ENCODE data around the gene MEOX1. TPM values are rescaled to one million over a fixed set of nuclear protein-coding genes. Genes with fewer than 3 reads are reported as not detected.

The MEOX1 gene
- total and polyA plus RNA-seq, 2 experiments from 2014 or later: not detected

GRCh38 chr17:43620581-43620980, 41.1 kb downstream of the MEOX1 start:
- in situ Hi-C loops (cut with MboI): no loop called here
- Histone ChIP-seq H3K36me3 (ENCODE audit: low read depth) (no peaks in the 10 kb centered on the region), H3K4me1 (ENCODE audit: insufficient read depth) (no peaks in the 10 kb centered on the region), H3K9ac (no peak overlapping the region), H3K27me3 (replicated peaks; ENCODE audit: insufficient read depth) (0 out of 2 replicates have a peak, but pooled peaks cover 7% of the 10 kb centered on the region), H3F3A (ENCODE audit: insufficient read depth) (no peaks in the 10 kb centered on the region), H4K20me1 (ENCODE audit: insufficient read depth) (no peaks in the 10 kb centered on the region), H2AFZ (no peak overlapping the region), H3K9me3 (ENCODE audit: low read depth) (no peaks in the 10 kb centered on the region), H3K4me2 (ENCODE audit: unreplicated experiment) (no peak overlapping the region), H3K79me2 (ENCODE audit: insufficient read depth) (no peaks in the 10 kb centered on the region), H3K4me3 (no peak overlapping the region), H3K27ac (no peak overlapping the region), H3K9me2 (ENCODE audit: insufficient read depth) (no peaks in the 10 kb centered on the region)
- WGBS, 2 experiments (ENCODE audit: low coverage in 1 of 2, low lambda C conversion rate in 2 of 2, missing lambda C conversion rate in 2 of 2): 10% methylated on average over 2 of the region's 2 CpGs
- DNase-seq: no peak
- no peak for TF ChIP-seq EZH2 (IDR thresholded peaks at IDR 0.05; ENCODE audit: insufficient read depth, poor library complexity, severe bottlenecking)
- no peak for TF ChIP-seq EZH2phosphoT487 (IDR thresholded peaks at IDR 0.05; ENCODE audit: insufficient read depth, low read depth)

GRCh38 chr17:43620147-43620546, 41.6 kb downstream of the MEOX1 start:
- DNase-seq: no peak
- in situ Hi-C loops (cut with MboI): no loop called here
- H3K36me3 ChIP-seq (ENCODE audit: low read depth): no peaks in the 10 kb centered on the region
- H3K27ac ChIP-seq: no peak overlapping the region
- no peaks in the 10 kb centered on the region for H3K4me1 ChIP-seq (ENCODE audit: insufficient read depth)
- no peak overlapping the region for H2AFZ ChIP-seq
- 0 out of 2 replicates have a peak, but pooled peaks cover 7% of the 10 kb centered on the region for H3K27me3 ChIP-seq (replicated peaks; ENCODE audit: insufficient read depth)
- no peak overlapping the region for H3K9ac ChIP-seq
- H3K4me3 ChIP-seq: no peak overlapping the region
- H3F3A ChIP-seq (ENCODE audit: insufficient read depth): no peaks in the 10 kb centered on the region
- no peaks in the 10 kb centered on the region for H3K9me2 ChIP-seq (ENCODE audit: insufficient read depth)
- no peaks in the 10 kb centered on the region for H4K20me1 ChIP-seq (ENCODE audit: insufficient read depth)
- 54 to 62% methylated on average over 9 of the region's 9 CpGs for WGBS, 2 experiments (ENCODE audit: low coverage in 1 of 2, low lambda C conversion rate in 2 of 2, missing lambda C conversion rate in 2 of 2)
- no peak overlapping the region for H3K4me2 ChIP-seq (ENCODE audit: unreplicated experiment)
- no peaks in the 10 kb centered on the region for H3K79me2 ChIP-seq (ENCODE audit: insufficient read depth)
- H3K9me3 ChIP-seq (ENCODE audit: low read depth): no peaks in the 10 kb centered on the region
- no peak for TF ChIP-seq EZH2phosphoT487 (IDR thresholded peaks at IDR 0.05; ENCODE audit: insufficient read depth, low read depth)
- TF ChIP-seq EZH2 (IDR thresholded peaks at IDR 0.05; ENCODE audit: insufficient read depth, poor library complexity, severe bottlenecking): no peak

- H3K27me3 ChIP-seq (replicated peaks; ENCODE audit: insufficient read depth): 0 out of 2 replicates have a peak, but pooled peaks cover 7% of the 10 kb centered on the region
- H4K20me1 ChIP-seq (ENCODE audit: insufficient read depth): no peaks in the 10 kb centered on the region
- H3K9me3 ChIP-seq (ENCODE audit: low read depth): no peaks in the 10 kb centered on the region
- no peak overlapping the region for H2AFZ ChIP-seq
- H3K27ac ChIP-seq: no peak overlapping the region
- H3K79me2 ChIP-seq (ENCODE audit: insufficient read depth): no peaks in the 10 kb centered on the region
- H3K4me1 ChIP-seq (ENCODE audit: insufficient read depth): no peaks in the 10 kb centered on the region
- no peaks in the 10 kb centered on the region for H3K9me2 ChIP-seq (ENCODE audit: insufficient read depth)
- H3K4me2 ChIP-seq (ENCODE audit: unreplicated experiment): no peak overlapping the region
- no peak overlapping the region for H3K9ac ChIP-seq
- WGBS, 2 experiments (ENCODE audit: low coverage in 1 of 2, low lambda C conversion rate in 2 of 2, missing lambda C conversion rate in 2 of 2): 51 to 60% methylated on average over 4 to 5 of the region's 5 CpGs
- in situ Hi-C loops (cut with MboI): no loop called here
- DNase-seq: no peak
- H3K36me3 ChIP-seq (ENCODE audit: low read depth): no peaks in the 10 kb centered on the region
- H3F3A ChIP-seq (ENCODE audit: insufficient read depth): no peaks in the 10 kb centered on the region
- TF ChIP-seq EZH2phosphoT487 (IDR thresholded peaks at IDR 0.05; ENCODE audit: insufficient read depth, low read depth) (no peak), EZH2 (IDR thresholded peaks at IDR 0.05; ENCODE audit: insufficient read depth, poor library complexity, severe bottlenecking) (no peak)
- no peak overlapping the region for H3K4me3 ChIP-seq
These were observed 42.0 kb downstream of the MEOX1 start for GRCh38 chr17:43619705-43620104.

GRCh38 chr17:43618276-43618675, 43.4 kb downstream of the MEOX1 start:
- in situ Hi-C loops (cut with MboI): no loop called here
- no peak overlapping the region for H3K4me3 ChIP-seq
- H3K4me1 ChIP-seq (ENCODE audit: insufficient read depth): no peaks in the 10 kb centered on the region
- H3K36me3 ChIP-seq (ENCODE audit: low read depth): no peaks in the 10 kb centered on the region
- no peak overlapping the region for H3K9ac ChIP-seq
- H3K9me3 ChIP-seq (ENCODE audit: low read depth): no peaks in the 10 kb centered on the region
- H3K27me3 ChIP-seq (replicated peaks; ENCODE audit: insufficient read depth): peaks cover 1% of the 10 kb centered on the region; the same call in 1 of the 2 replicates
- no peaks in the 10 kb centered on the region for H4K20me1 ChIP-seq (ENCODE audit: insufficient read depth)
- no peak for DNase-seq
- H3K79me2 ChIP-seq (ENCODE audit: insufficient read depth): no peaks in the 10 kb centered on the region
- no peaks in the 10 kb centered on the region for H3K9me2 ChIP-seq (ENCODE audit: insufficient read depth)
- TF ChIP-seq EZH2 (IDR thresholded peaks at IDR 0.05; ENCODE audit: insufficient read depth, poor library complexity, severe bottlenecking): no peak
- no peak for TF ChIP-seq EZH2phosphoT487 (IDR thresholded peaks at IDR 0.05; ENCODE audit: insufficient read depth, low read depth)
- H2AFZ ChIP-seq: no peak overlapping the region
- no peak overlapping the region for H3K27ac ChIP-seq
- no peak overlapping the region for H3K4me2 ChIP-seq (ENCODE audit: unreplicated experiment)
- no peaks in the 10 kb centered on the region for H3F3A ChIP-seq (ENCODE audit: insufficient read depth)
- WGBS, 2 experiments (ENCODE audit: low coverage in 1 of 2, low lambda C conversion rate in 2 of 2, missing lambda C conversion rate in 2 of 2): 82 to 94% methylated on average over 5 to 8 of the region's 8 CpGs

- H3K4me2 ChIP-seq (ENCODE audit: unreplicated experiment): no peak overlapping the region
- no peak overlapping the region for H3K9ac ChIP-seq
- H3K79me2 ChIP-seq (ENCODE audit: insufficient read depth): no peaks in the 10 kb centered on the region
- H2AFZ ChIP-seq: no peak overlapping the region
- no peaks in the 10 kb centered on the region for H4K20me1 ChIP-seq (ENCODE audit: insufficient read depth)
- no peaks in the 10 kb centered on the region; the same call in 1 of the 2 replicates for H3K27me3 ChIP-seq (replicated peaks; ENCODE audit: insufficient read depth)
- WGBS, 2 experiments (ENCODE audit: low coverage in 1 of 2, low lambda C conversion rate in 2 of 2, missing lambda C conversion rate in 2 of 2): 73 to 79% methylated on average over 5 of the region's 5 CpGs
- DNase-seq: no peak
- no peaks in the 10 kb centered on the region for H3K9me2 ChIP-seq (ENCODE audit: insufficient read depth)
- no peak overlapping the region for H3K4me3 ChIP-seq
- no peak overlapping the region for H3K27ac ChIP-seq
- TF ChIP-seq EZH2phosphoT487 (IDR thresholded peaks at IDR 0.05; ENCODE audit: insufficient read depth, low read depth) (no peak), EZH2 (IDR thresholded peaks at IDR 0.05; ENCODE audit: insufficient read depth, poor library complexity, severe bottlenecking) (no peak)
- no peaks in the 10 kb centered on the region for H3F3A ChIP-seq (ENCODE audit: insufficient read depth)
- no peaks in the 10 kb centered on the region for H3K36me3 ChIP-seq (ENCODE audit: low read depth)
- H3K4me1 ChIP-seq (ENCODE audit: insufficient read depth): no peaks in the 10 kb centered on the region
- no peaks in the 10 kb centered on the region for H3K9me3 ChIP-seq (ENCODE audit: low read depth)
- in situ Hi-C loops (cut with MboI): no loop called here
These were observed 44.9 kb downstream of the MEOX1 start for GRCh38 chr17:43616852-43617251.
